Adipocyte (in vitro differentiated cells): ENCODE measurements around the gene ZSCAN12.
"Not testable (repeated sequence)": the region's sequence is repeated elsewhere in the genome, so short reads cannot be mapped to it uniquely, and the experiment has no call there.

Experiments used
- DNase-seq: peaks from one replicate; pipeline ENCODE4 v3.0.0-alpha.2; 2015; ENCODE audit warnings: low read depth
- H3K27me3 ChIP-seq: replicated peaks from 2 replicates; pipeline ENCODE4 v1.7.0; 2013; ENCODE audit warnings: mild to moderate bottlenecking, low read length, moderate library complexity; ENCODE audit not compliant: control insufficient read depth, insufficient read depth
- H3K36me3 ChIP-seq: 2 replicates; pipeline ENCODE4 v1.7.0; 2013; ENCODE audit warnings: low read length, mild to moderate bottlenecking, moderate library complexity; ENCODE audit not compliant: control insufficient read depth, insufficient read depth, severe bottlenecking
- H3K4me1 ChIP-seq: 2 replicates; pipeline ENCODE4 v1.7.0; 2013; ENCODE audit warnings: mild to moderate bottlenecking, low read length, moderate library complexity; ENCODE audit not compliant: control insufficient read depth, insufficient read depth
- H3K4me3 ChIP-seq: 2 replicates; pipeline ENCODE4 v1.7.0; 2013; ENCODE audit warnings: mild to moderate bottlenecking, low read length, moderate library complexity
- H3K9ac ChIP-seq: 2 replicates; pipeline ENCODE4 v1.7.0; 2013; ENCODE audit warnings: mild to moderate bottlenecking, low read length, moderate library complexity
- H3K9me3 ChIP-seq: 2 replicates; pipeline ENCODE4 v1.7.0; 2013; ENCODE audit warnings: mild to moderate bottlenecking, low read length, moderate library complexity; ENCODE audit not compliant: control insufficient read depth

The ZSCAN12 gene

GRCh38 chr6:28399350-28400121, at the start of gene ZSCAN12:
TSS of gene ZSCAN12 (minus strand) at chr6:28399747. CDS start at chr6:28398405, 1,342 bp downstream.
- Histone ChIP-seq H3K36me3 (no peaks in the 10 kb centered on the region), H3K9me3 (no peaks in the 10 kb centered on the region)
- peak; percentile 93 for DNase-seq

GRCh38 chr6:28449056-28449455, 49.5 kb upstream of the ZSCAN12 start:
- DNase-seq: no peak
- no peaks in the 10 kb centered on the region for H3K9me3 ChIP-seq
- H3K4me3 ChIP-seq: no peak overlapping the region
- no peaks in the 10 kb centered on the region for H3K36me3 ChIP-seq
- no peaks in the 10 kb centered on the region for H3K4me1 ChIP-seq
- peaks cover 7% of the 10 kb centered on the region for H3K27me3 ChIP-seq
- H3K9ac ChIP-seq: no peak overlapping the region

More at GRCh38 chr6:28399350-28400121, at the start of gene ZSCAN12:
- H3K27me3 ChIP-seq: no peaks in the 10 kb centered on the region
- peaks cover 13% of the 10 kb centered on the region for H3K4me1 ChIP-seq
- H3K9ac ChIP-seq: peak within 1 kb of the TSS; percentile 92
- peak within 1 kb of the TSS; percentile 99 for H3K4me3 ChIP-seq

GRCh38 chr6:28447512-28447906, 48.0 kb upstream of the ZSCAN12 start:
- not testable (repeated sequence) for H3K4me1 ChIP-seq, H3K27me3 ChIP-seq, H3K9me3 ChIP-seq, H3K36me3 ChIP-seq, DNase-seq
- Histone ChIP-seq H3K4me3 (peak overlapping the region; percentile 78), H3K9ac (peak overlapping the region; percentile 62)

- peak; percentile 38 for DNase-seq
- Histone ChIP-seq H3K4me3 (peak overlapping the region; percentile 78), H3K9me3 (no peaks in the 10 kb centered on the region), H3K36me3 (no peaks in the 10 kb centered on the region), H3K27me3 (peaks cover 3% of the 10 kb centered on the region), H3K9ac (peak overlapping the region; percentile 62), H3K4me1 (peaks cover 9% of the 10 kb centered on the region)
Measured at GRCh38 chr6:28446818-28447511, 47.4 kb upstream of the ZSCAN12 start.

GRCh38 chr6:28444759-28445158, 45.2 kb upstream of the ZSCAN12 start:
- not testable (repeated sequence) for H3K9me3 ChIP-seq, H3K36me3 ChIP-seq, H3K27me3 ChIP-seq, H3K9ac ChIP-seq, H3K4me1 ChIP-seq, H3K4me3 ChIP-seq, DNase-seq

- DNase-seq: peak; percentile 93
- Histone ChIP-seq H3K27me3 (no peaks in the 10 kb centered on the region), H3K36me3 (no peaks in the 10 kb centered on the region), H3K9ac (peak within 1 kb of the TSS; percentile 86), H3K9me3 (no peaks in the 10 kb centered on the region), H3K4me1 (peaks cover 9% of the 10 kb centered on the region), H3K4me3 (peak within 1 kb of the TSS; percentile 97)
Measured at GRCh38 chr6:28443112-28443773, 43.7 kb upstream of the ZSCAN12 start, which contains the start of gene ZSCAN23. TSS of gene ZSCAN23 (minus strand) at chr6:28443491. CDS start at chr6:28436266, 7,225 bp downstream.

GRCh38 chr6:28442586-28442985, 43.0 kb upstream of the ZSCAN12 start:
- Histone ChIP-seq H3K4me1 (peaks cover 9% of the 10 kb centered on the region), H3K9me3 (no peaks in the 10 kb centered on the region), H3K9ac (peak overlapping the region; percentile 86), H3K4me3 (peak overlapping the region; percentile 97), H3K27me3 (no peaks in the 10 kb centered on the region), H3K36me3 (no peaks in the 10 kb centered on the region)
- no peak for DNase-seq

GRCh38 chr6:28436404-28436803, 36.9 kb upstream of the ZSCAN12 start:
- Histone ChIP-seq H3K4me3 (no peak overlapping the region), H3K36me3 (peaks cover 4% of the 10 kb centered on the region), H3K4me1 (no peaks in the 10 kb centered on the region), H3K9ac (no peak overlapping the region), H3K27me3 (no peaks in the 10 kb centered on the region), H3K9me3 (no peaks in the 10 kb centered on the region)
- no peak for DNase-seq

- H3K9ac ChIP-seq: no peak overlapping the region
- no peaks in the 10 kb centered on the region for H3K9me3 ChIP-seq
- no peak for DNase-seq
- no peaks in the 10 kb centered on the region for H3K27me3 ChIP-seq
- no peak overlapping the region for H3K4me3 ChIP-seq
- no peaks in the 10 kb centered on the region for H3K4me1 ChIP-seq
- peaks cover 4% of the 10 kb centered on the region for H3K36me3 ChIP-seq
Measured at GRCh38 chr6:28433119-28433518, 33.6 kb upstream of the ZSCAN12 start.

GRCh38 chr6:28429781-28430180, 30.2 kb upstream of the ZSCAN12 start:
- Histone ChIP-seq H3K9ac (no peak overlapping the region), H3K4me3 (no peak overlapping the region), H3K27me3 (no peaks in the 10 kb centered on the region), H3K9me3 (no peaks in the 10 kb centered on the region), H3K4me1 (no peaks in the 10 kb centered on the region), H3K36me3 (no peaks in the 10 kb centered on the region)
- DNase-seq: no peak

GRCh38 chr6:28425944-28426541, 26.5 kb upstream of the ZSCAN12 start:
- no peaks in the 10 kb centered on the region for H3K9me3 ChIP-seq
- H3K9ac ChIP-seq: no peak overlapping the region
- peaks cover 4% of the 10 kb centered on the region for H3K36me3 ChIP-seq
- no peaks in the 10 kb centered on the region for H3K4me1 ChIP-seq
- H3K27me3 ChIP-seq: no peaks in the 10 kb centered on the region
- DNase-seq: no peak
- H3K4me3 ChIP-seq: no peak overlapping the region
